CD14-positive monocyte (primary cell): ENCODE results near the gene PNRC1. TPM values are rescaled to one million over a fixed set of nuclear protein-coding genes. Genes with fewer than 3 reads are reported as not detected.
A peak's percentile ranks its signal among the peaks of the same experiment; 100 is the strongest.

Source experiments
- DNase-seq, 3 donors: peaks; one replicate each; pipeline ENCODE4 v3.0.0-alpha.2; 2011 to 2022
- H2AFZ ChIP-seq: 2 replicates; pipeline ENCODE4 v1.6.0; 2012; ENCODE audit warnings: mild to moderate bottlenecking, low read depth, low read length, inconsistent platforms; ENCODE audit not compliant: insufficient read depth, poor library complexity, severe bottlenecking
- H3K27ac ChIP-seq, 2 donors: 1 replicate in 1 of 2; 2 replicates in 1 of 2; pipeline ENCODE4 v1.5.1; 2012 to 2013; ENCODE audit warnings: low read length in 2 of 2, control low read depth in 1 of 2, inconsistent platforms in 1 of 2, low read depth in 1 of 2, mild to moderate bottlenecking in 1 of 2
- H3K27me3 ChIP-seq, 2 donors: one replicate each; pipeline versions ENCODE4 v1.6.0 to v1.6.1; 2011 to 2013; ENCODE audit warnings: low read length in 2 of 2; ENCODE audit not compliant: control insufficient read depth in 2 of 2, insufficient read depth in 2 of 2
- H3K36me3 ChIP-seq, 2 donors: replicated peaks in 1 of 2; 1 replicate in 1 of 2; 2 replicates in 1 of 2; pipeline versions ENCODE4 v1.5.1 to v1.6.1; 2012 to 2013; ENCODE audit warnings: low read length in 2 of 2, control low read depth in 1 of 2, inconsistent platforms in 1 of 2, mild to moderate bottlenecking in 1 of 2; ENCODE audit not compliant: insufficient read depth in 2 of 2, control insufficient read depth in 1 of 2
- H3K4me1 ChIP-seq, 2 donors: 1 replicate in 1 of 2; 2 replicates in 1 of 2; pipeline versions ENCODE4 v1.5.1 to v1.6.1; 2012 to 2013; ENCODE audit warnings: low read length in 2 of 2, control low read depth in 1 of 2, inconsistent platforms in 1 of 2, mild to moderate bottlenecking in 1 of 2, moderate library complexity in 1 of 2; ENCODE audit not compliant: insufficient read depth in 2 of 2, control insufficient read depth in 1 of 2
- H3K4me2 ChIP-seq: replicated peaks from 2 replicates; pipeline ENCODE3; 2012; ENCODE audit warnings: low read length, moderate library complexity, mild to moderate bottlenecking; ENCODE audit not compliant: poor library complexity, severe bottlenecking; ENCODE audit errors: extremely low read depth
- H3K4me3 ChIP-seq, 3 experiments: fragments of 200-600 bp in 1 of 3; sonication (generic) in 1 of 3; replicated peaks in 1 of 3; 1 replicate in 2 of 3; 2 replicates in 1 of 3; pipeline ENCODE4 v1.5.1; 2011 to 2013; ENCODE audit warnings: low read length in 3 of 3, mild to moderate bottlenecking in 3 of 3, control low read depth in 2 of 3, low read depth in 2 of 3, inconsistent platforms in 1 of 3, moderate library complexity in 1 of 3
- H3K79me2 ChIP-seq: 2 replicates; pipeline ENCODE4 v1.6.0; 2012; ENCODE audit warnings: mild to moderate bottlenecking, control low read depth, inconsistent platforms, low read length, moderate library complexity; ENCODE audit not compliant: insufficient read depth
- H3K9ac ChIP-seq: 2 replicates; pipeline ENCODE4 v1.6.0; 2017; ENCODE audit warnings: low read length, mild to moderate bottlenecking; ENCODE audit not compliant: insufficient read depth, poor library complexity, severe bottlenecking
- H3K9me3 ChIP-seq, 2 donors: replicated peaks in 1 of 2; 1 replicate in 1 of 2; 2 replicates in 1 of 2; pipeline versions ENCODE4 v1.5.1 to v1.6.1; 2012 to 2013; ENCODE audit warnings: low read length in 2 of 2, control low read depth in 1 of 2; ENCODE audit not compliant: control insufficient read depth in 1 of 2, insufficient read depth in 1 of 2
- H4K20me1 ChIP-seq: 2 replicates; pipeline ENCODE4 v1.6.0; 2012; ENCODE audit warnings: mild to moderate bottlenecking, low read length, control low read depth, moderate library complexity; ENCODE audit not compliant: insufficient read depth
- H3K27ac Mint-ChIP-seq, 7 donors: one replicate each; pipeline ENCODE4 v1.8.0; 2020; ENCODE audit warnings: mild to moderate bottlenecking in 7 of 7, mixed read lengths in 7 of 7, moderate library complexity in 6 of 7, inconsistent platforms in 2 of 7
- H3K27me3 Mint-ChIP-seq, 3 donors: one replicate each; pipeline ENCODE4 v1.8.0; 2021 to 2022; ENCODE audit warnings: low read depth in 3 of 3, mild to moderate bottlenecking in 3 of 3, mixed read lengths in 3 of 3, moderate library complexity in 3 of 3, inconsistent platforms in 1 of 3
- H3K36me3 Mint-ChIP-seq, 2 donors: one replicate each; pipeline ENCODE4 v1.8.0; 2020; ENCODE audit warnings: mixed read lengths in 2 of 2, inconsistent platforms in 1 of 2, mild to moderate bottlenecking in 1 of 2
- H3K4me1 Mint-ChIP-seq: one replicate; pipeline ENCODE4 v1.8.0; 2020; ENCODE audit warnings: mild to moderate bottlenecking, mixed read lengths
- H3K4me3 Mint-ChIP-seq, 2 donors: one replicate each; pipeline ENCODE4 v1.8.0; 2020; ENCODE audit warnings: mild to moderate bottlenecking in 2 of 2, mixed read lengths in 2 of 2, moderate library complexity in 1 of 2
- H3K9me3 Mint-ChIP-seq, 7 donors: one replicate each; pipeline ENCODE4 v1.8.0; 2020 to 2022; ENCODE audit warnings: mixed read lengths in 7 of 7, mild to moderate bottlenecking in 6 of 7, moderate library complexity in 6 of 7, inconsistent platforms in 2 of 7
- CTCF ChIP-seq: fragments of 200-600 bp; IDR thresholded peaks from one replicate; pipeline ENCODE4 v1.8.0; 2022; ENCODE audit warnings: antibody characterized with exemption, mild to moderate bottlenecking
- WGBS: methylation state at CpG from one replicate; pipeline ENCODE4 v1.1.5; 2013; ENCODE audit warnings: missing lambda C conversion rate; ENCODE audit not compliant: insufficient coverage; 5-methylcytosine and 5-hydroxymethylcytosine counted together
- intact Hi-C, 2 donors: fragments of 100-400 bp; cut with micrococcal nuclease; formaldehyde crosslinking; loops; one replicate each; pipeline versions ENCODE4 v1.15.0 to v1.15.1; 2023
- polyA plus RNA-seq, 3 donors: library from polyadenylated mRNA; depleted of rRNA in 1 of 3; unstranded in 2 of 3; stranded (reverse) in 1 of 3; fragments of 300-500 nt in 2 of 3; fragments of >200 nt in 1 of 3; fragmentation: Illumina TruSeq in 2 of 3; gene quantifications; 1 replicate in 2 of 3; 2 replicates in 1 of 3; pipeline ENCODE4 v1.2.3, GENCODE V29; 2012 to 2021

The PNRC1 gene
- polyA plus RNA-seq, 3 donors: 102 to 398 (median 348) TPM

DNA sequence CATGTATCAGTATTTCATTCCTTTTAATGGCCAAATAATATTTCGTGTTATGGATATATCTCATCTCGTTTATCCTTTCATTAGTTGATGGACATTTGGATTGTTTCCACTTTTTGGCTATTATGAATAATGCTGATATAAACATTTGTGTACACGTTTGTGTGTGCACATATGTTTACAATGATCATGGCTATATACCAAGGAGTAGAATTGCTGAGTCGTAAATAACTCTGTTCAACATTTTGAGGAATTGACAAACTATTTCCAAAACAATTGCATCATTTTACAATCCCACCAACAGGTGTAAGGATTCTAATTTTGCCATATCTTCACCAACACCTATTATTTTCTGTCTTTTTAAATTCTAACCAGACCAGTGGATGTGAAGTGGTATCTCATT lies 26.3 kb upstream of the PNRC1 start:
- H3K36me3 ChIP-seq: no peaks in the 10 kb centered on the region
- no peak overlapping the region for H3K27ac ChIP-seq
- DNase-seq: no peak
- Mint-ChIP-seq H3K9me3 (peaks cover 0 to 1% (median 0%) of the 10 kb centered on the region in 7 donors), H3K27me3 (peaks cover 0 to 12% (median 0%) of the 10 kb centered on the region in 3 donors), H3K36me3 (no peaks in the 10 kb centered on the region), H3K4me1 (peaks cover 22% of the 10 kb centered on the region), H3K27ac (peak overlapping the region in 1 of 7 donors; percentile 38), H3K4me3 (no peak overlapping the region)
- peaks cover 13 to 17% of the 10 kb centered on the region in 2 donors for H3K4me1 ChIP-seq
- H3K27me3 ChIP-seq: no peaks in the 10 kb centered on the region
- H2AFZ ChIP-seq: no peak overlapping the region
- H3K79me2 ChIP-seq: no peaks in the 10 kb centered on the region
- no CpG with 5 or more reads among the region's 4 CpGs for WGBS
- H4K20me1 ChIP-seq: no peaks in the 10 kb centered on the region
- no peaks in the 10 kb centered on the region for H3K9me3 ChIP-seq
- no peak for TF ChIP-seq CTCF
- H3K4me2 ChIP-seq: no peak overlapping the region
- intact Hi-C loops: loop anchor here in 1 of 2 donors (10.0 kb wide), 1 partner anchor 59 kb away; no protein-coding TSS in a partner anchor
- no peak overlapping the region for H3K4me3 ChIP-seq
- H3K9ac ChIP-seq: no peak overlapping the region

- Mint-ChIP-seq H3K9me3 (peaks cover 0 to 1% (median 0%) of the 10 kb centered on the region in 7 donors), H3K4me3 (no peak overlapping the region)
- no CpG with 5 or more reads among the region's 2 CpGs for WGBS
These were observed 22.8 kb upstream of the PNRC1 start for GRCh38 chr6:89057759-89058158.

More at GRCh38 chr6:89057759-89058158, 22.8 kb upstream of the PNRC1 start:
- no peaks in the 10 kb centered on the region for H3K36me3 Mint-ChIP-seq
- no peaks in the 10 kb centered on the region for H3K79me2 ChIP-seq
- H3K27me3 Mint-ChIP-seq: peaks cover 0 to 8% (median 0%) of the 10 kb centered on the region in 3 donors
- no peak overlapping the region for H3K9ac ChIP-seq
- H3K4me2 ChIP-seq: no peak overlapping the region
- no peaks in the 10 kb centered on the region for H4K20me1 ChIP-seq
- no peak overlapping the region for H3K4me3 ChIP-seq
- DNase-seq: no peak
- intact Hi-C loops: loop anchor here in 1 of 2 donors (10.0 kb wide), 1 partner anchor 63 kb away; no protein-coding TSS in a partner anchor
- H3K4me1 ChIP-seq: peaks cover 0 to 4% of the 10 kb centered on the region in 2 donors
- TF ChIP-seq CTCF: no peak
- peaks cover 5% of the 10 kb centered on the region for H3K4me1 Mint-ChIP-seq
- H2AFZ ChIP-seq: no peak overlapping the region
- H3K27ac ChIP-seq: no peak overlapping the region
- no peaks in the 10 kb centered on the region for H3K9me3 ChIP-seq
- no peak overlapping the region for H3K27ac Mint-ChIP-seq
- H3K27me3 ChIP-seq: no peaks in the 10 kb centered on the region
- no peaks in the 10 kb centered on the region for H3K36me3 ChIP-seq
